NCI-H2107 treated with DMSO at 0.1 percent for 48 hours (cell line): ENCODE results near the gene SLC36A2.
"Not testable (repeated sequence)": the region's sequence is repeated elsewhere in the genome, so short reads cannot be mapped to it uniquely, and the experiment has no call there.

Source experiments
- DNase-seq: peaks from one replicate; lab custom pipeline; 2025; ENCODE audit not compliant: unreplicated experiment; lab: John Stamatoyannopoulos, UW

Gene SLC36A2

GRCh38 chr5:151327585-151327984 is 19.8 kb downstream of the SLC36A2 start:
- DNase-seq: no peak

GRCh38 chr5:151326266-151326665 is 21.1 kb downstream of the SLC36A2 start:
- DNase-seq: no peak

GRCh38 chr5:151320481-151320880 is 26.9 kb downstream of the SLC36A2 start:
- no peak for DNase-seq

- peak; percentile 6 for DNase-seq
Measured at GRCh38 chr5:151318850-151319732, 28.3 kb downstream of the SLC36A2 start.

GRCh38 chr5:151317871-151318270 is 29.5 kb downstream of the SLC36A2 start:
- no peak for DNase-seq

GRCh38 chr5:151315998-151316597 is 31.3 kb downstream of the SLC36A2 start:
- DNase-seq: peak; percentile 8

- no peak for DNase-seq
Measured at GRCh38 chr5:151313357-151313756, 34.0 kb downstream of the SLC36A2 start.

GRCh38 chr5:151312756-151313324 is 34.5 kb downstream of the SLC36A2 start:
- no peak for DNase-seq

- no peak for DNase-seq
Measured at GRCh38 chr5:151310932-151311331, 36.4 kb downstream of the SLC36A2 start.

GRCh38 chr5:151309821-151310220 is 37.5 kb downstream of the SLC36A2 start:
- not testable (repeated sequence) for DNase-seq

- not testable (repeated sequence) for DNase-seq
Measured at GRCh38 chr5:151309266-151309665, 38.1 kb downstream of the SLC36A2 start.

- no peak for DNase-seq
Measured at GRCh38 chr5:151303666-151304065, 43.7 kb downstream of the SLC36A2 start, which contains the start of gene SLC36A3. SLC36A3 (minus strand) TSS chr5:151303766; CDS start chr5:151303354, 412 bp downstream.

GRCh38 chr5:151298063-151298855 is 49.1 kb downstream of the SLC36A2 start:
- DNase-seq: no peak

- no peak for DNase-seq
Measured at GRCh38 chr5:151296974-151297373, 50.4 kb downstream of the SLC36A2 start.

- no peak for DNase-seq
Measured at GRCh38 chr5:151296478-151296830, 50.9 kb downstream of the SLC36A2 start.

GRCh38 chr5:151295791-151296477 is 51.4 kb downstream of the SLC36A2 start:
- no peak for DNase-seq

GRCh38 chr5:151295138-151295537 is 52.2 kb downstream of the SLC36A2 start:
- no peak for DNase-seq

GRCh38 chr5:151293624-151294023 is 53.7 kb downstream of the SLC36A2 start:
- no peak for DNase-seq

- DNase-seq: peak; percentile 3
Measured at GRCh38 chr5:151288180-151288579, 59.2 kb downstream of the SLC36A2 start.

GRCh38 chr5:151286246-151286645 is 61.1 kb downstream of the SLC36A2 start:
- DNase-seq: no peak

- no peak for DNase-seq
Measured at GRCh38 chr5:151285683-151286082, 61.7 kb downstream of the SLC36A2 start.
